ENCODE data around the gene CHRNA7.

The CHRNA7 gene

GRCh38 chr15:32029862-32030781 lies at the start of gene CHRNA7:
CHRNA7 (plus strand) TSS chr15:32030515; CDS start chr15:32030595, 80 bp downstream.
- peak in 1 of 2 experiments; percentile 23 for DNase-seq

- DNase-seq, result no peak
These were observed 44.7 kb upstream of the CHRNA7 start for GRCh38 chr15:31985607-31986006.

DNA sequence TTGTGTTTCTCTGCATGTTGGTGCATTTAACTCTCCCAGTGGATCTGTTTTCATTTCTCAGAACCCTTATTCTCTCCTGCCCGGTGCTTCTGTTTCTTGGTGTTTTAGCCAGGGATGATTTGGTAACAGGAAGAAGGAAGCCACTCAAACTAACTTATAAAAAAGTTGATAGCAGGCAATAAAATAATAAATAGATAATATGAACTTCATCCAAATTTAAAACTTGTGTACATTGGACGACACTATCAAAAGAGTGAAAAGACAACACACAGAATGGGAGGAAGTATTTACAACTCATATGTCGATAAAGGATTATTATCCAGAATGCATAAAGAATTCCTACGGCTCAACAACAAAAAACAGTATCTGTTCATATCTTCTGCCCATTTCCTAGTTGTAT lies 37.3 kb upstream of the CHRNA7 start:
- no peak for DNase-seq

DNA sequence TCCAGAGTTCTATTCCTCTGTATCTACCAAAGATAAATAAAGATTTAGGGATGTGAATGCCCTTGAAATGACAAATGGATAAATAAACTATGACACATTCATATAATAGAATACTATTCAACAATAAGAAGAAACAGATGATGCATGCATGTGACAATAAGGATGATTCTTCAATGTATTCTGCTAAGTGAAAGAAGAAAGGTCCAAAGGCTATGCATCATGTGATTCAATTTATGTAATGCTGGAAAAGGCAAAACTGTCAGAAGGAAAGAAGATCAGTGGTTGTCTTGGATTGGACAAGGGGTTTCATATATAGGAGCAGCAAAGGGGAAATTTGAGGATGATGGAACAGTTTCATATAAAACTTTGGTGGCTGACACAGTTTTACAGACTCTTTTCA lies 32.6 kb upstream of the CHRNA7 start:
- DNase-seq, result no peak

- DNase-seq, result no peak
These were observed 26.8 kb upstream of the CHRNA7 start for GRCh38 chr15:32003558-32003957.

GRCh38 chr15:32004249-32004648 lies 26.1 kb upstream of the CHRNA7 start:
- DNase-seq, result no peak

DNA sequence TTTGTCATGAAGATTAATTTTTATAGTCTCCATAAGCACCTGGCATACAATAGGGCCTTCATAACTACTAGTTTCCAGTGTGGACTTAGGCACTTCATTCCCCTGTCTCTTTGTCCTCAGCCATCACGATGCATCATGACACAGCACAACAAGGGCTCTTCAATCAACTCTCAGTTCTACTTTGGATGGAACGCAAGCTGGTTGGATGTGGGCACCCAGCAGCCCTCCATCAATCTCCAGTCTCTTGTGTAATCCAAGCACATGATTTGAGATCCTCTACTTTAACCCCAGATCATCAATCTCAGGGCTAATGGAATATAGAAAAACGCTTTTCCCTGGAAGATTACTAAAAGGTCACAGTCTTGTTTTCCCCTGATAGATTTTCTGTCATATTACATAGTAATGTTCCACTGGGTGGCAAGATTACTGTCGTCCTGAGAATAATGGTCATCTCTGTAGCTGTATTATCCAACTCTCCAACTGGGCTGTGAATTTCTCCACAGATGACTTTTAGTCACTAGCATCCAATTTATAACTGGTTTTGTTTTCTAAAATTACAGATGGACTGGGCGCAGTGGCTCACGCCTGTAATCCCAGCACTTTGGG lies 22.9 kb upstream of the CHRNA7 start:
- no peak for DNase-seq

DNA sequence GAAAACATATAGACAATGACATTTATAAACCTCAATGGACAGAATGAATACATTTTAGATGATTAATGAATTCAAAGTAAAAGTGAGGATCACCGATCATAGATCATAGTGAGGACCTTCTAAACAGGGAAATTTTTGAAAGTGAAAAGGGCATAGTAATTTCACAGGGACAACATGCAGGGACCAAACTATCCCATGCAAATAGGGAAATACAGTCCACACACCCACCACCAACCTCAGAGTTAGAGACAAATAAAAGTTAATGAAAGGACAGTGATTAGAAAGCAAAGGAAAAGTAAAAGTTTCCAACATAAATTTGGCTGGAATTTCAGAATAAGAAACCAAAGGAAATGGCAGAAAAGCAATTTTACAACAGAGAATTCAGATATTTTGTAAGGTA lies 15.4 kb upstream of the CHRNA7 start:
- no peak for DNase-seq

DNA sequence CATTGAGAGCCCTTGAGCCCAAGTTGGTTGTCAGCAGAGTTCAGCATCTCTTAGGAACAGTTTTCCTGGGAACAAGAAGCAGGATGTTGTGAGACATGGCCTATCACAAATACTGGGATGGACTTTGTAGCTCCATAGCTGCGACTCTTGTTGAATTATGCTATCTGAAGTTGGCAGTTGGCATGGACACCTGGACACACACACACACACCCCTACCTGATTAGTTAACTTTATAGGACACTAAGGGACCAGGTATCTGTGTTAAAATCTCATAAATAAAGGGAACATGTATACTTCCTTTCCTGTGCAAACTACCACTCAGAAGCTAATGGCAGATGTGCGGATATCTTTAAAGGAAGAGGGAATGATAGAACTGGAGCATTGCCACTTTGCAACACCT lies 10.2 kb upstream of the CHRNA7 start:
- DNase-seq, result no peak

- DNase-seq, result no peak
These were observed 1.4 kb upstream of the CHRNA7 start for GRCh38 chr15:32028921-32029320.

GRCh38 chr15:32029409-32029861 lies 880 bp upstream of the CHRNA7 start:
- peak in 1 of 2 experiments; percentile 12 for DNase-seq

DNA sequence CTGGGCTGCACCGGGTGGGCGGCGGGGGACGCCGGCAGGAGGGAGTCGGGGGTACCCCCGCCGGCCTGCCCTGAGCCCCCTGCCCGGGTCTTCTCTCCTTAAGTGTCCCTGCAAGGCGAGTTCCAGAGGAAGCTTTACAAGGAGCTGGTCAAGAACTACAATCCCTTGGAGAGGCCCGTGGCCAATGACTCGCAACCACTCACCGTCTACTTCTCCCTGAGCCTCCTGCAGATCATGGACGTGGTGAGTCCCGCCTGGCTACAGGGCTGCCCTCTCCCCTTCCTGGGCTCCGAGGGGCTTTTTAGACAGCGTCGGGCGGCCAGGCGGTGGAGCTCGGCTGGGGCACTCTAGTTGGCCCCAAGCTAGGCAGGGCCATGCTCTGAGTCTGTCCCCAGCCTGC lies 480 bp downstream of the CHRNA7 start:
- no peak for DNase-seq

- DNase-seq, result no peak
These were observed 3.0 kb downstream of the CHRNA7 start for GRCh38 chr15:32033186-32033890.

DNA sequence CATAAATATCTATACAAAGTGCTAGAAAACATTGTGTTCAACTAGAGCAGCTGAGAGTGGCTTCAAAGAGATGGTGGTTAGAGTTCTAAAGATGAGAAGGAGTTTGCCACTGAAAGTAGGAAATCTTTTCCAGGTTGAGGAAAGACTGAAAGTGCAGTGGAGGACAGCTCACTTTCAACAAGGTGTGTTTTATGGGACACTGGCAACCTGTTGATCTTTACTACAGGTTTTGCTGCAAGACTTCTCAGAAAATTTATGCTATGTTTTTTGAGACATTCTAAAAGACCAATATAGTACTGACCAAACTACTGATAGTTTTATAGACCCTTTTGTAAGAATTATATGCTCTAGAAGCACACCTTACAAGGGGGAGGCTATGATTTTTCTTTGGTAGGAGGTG lies 3.8 kb downstream of the CHRNA7 start:
- no peak for DNase-seq

DNA sequence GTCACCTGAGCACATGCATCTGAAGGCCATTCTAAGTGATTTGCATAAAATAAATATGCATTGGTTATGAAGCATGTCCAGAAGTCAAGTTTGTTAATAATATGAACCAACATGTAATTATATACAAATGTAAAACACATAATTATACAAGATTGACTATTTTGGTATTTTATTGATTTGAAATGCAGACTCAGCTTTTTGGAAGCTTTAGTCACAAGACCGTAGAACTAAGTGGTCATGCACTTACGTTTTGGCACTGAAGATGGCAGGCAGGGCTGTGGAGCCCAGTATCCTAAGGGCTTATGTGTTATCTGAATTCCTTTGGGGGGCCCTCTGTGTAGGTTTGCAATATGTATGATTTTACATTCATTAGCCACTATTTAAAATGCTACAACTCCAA lies 5.0 kb downstream of the CHRNA7 start:
- DNase-seq, result no peak

GRCh38 chr15:32036971-32037370 lies 6.7 kb downstream of the CHRNA7 start:
- DNase-seq, result no peak

DNA sequence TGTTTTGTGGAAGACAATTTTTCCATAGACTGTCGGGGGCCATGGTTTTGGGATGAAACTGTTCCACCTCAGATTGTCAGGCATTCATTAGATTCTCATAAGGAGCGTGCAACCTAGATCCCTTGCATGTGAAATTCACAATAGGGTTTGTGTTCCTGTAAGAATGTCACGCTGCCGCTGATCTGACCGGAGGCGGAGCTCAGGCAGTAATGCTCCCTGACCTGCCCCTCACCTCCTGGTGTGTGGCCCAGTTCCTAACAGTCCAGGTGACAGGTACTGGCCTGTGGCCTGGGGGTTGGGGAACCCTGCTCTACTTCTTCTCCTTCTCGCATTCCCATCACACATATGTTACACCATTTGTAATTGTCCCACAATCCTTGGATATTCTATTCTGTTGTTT lies 11.0 kb downstream of the CHRNA7 start:
- DNase-seq, result no peak

- no peak for DNase-seq
These were observed 12.1 kb downstream of the CHRNA7 start for GRCh38 chr15:32042269-32042972.

DNA sequence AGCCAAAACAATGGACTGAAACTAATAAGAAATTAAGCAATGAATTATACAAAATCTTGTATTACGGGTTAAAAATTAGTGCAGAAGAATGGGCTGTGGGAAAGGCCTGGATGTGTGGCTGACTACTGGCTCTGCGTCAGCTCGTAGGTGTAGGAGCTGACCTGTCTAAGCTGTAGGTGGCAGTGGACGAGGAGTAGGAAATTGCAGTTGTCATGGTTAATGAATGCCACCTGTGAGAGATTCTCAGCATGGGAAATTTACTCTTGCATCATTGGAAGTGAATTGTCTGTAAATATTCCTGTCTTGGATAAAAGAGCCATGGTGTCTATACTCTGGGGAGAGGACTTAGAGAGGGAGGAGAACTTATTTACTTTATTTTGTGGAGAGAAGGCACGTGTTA lies 23.4 kb downstream of the CHRNA7 start:
- DNase-seq, result no peak

- no peak for DNase-seq
These were observed 27.6 kb downstream of the CHRNA7 start for GRCh38 chr15:32057876-32058425.

GRCh38 chr15:32060706-32061105 lies 30.4 kb downstream of the CHRNA7 start:
- DNase-seq, result no peak

GRCh38 chr15:32067115-32067514 lies 36.8 kb downstream of the CHRNA7 start:
- no peak for DNase-seq
